Activated CD4-positive, alpha-beta memory T cell treated with anti-CD3 and anti-CD28 coated beads for 36 hours (primary cell): ENCODE data around the gene PILRB. TPM values are rescaled to one million over a fixed set of nuclear protein-coding genes. Genes with fewer than 3 reads are reported as not detected.
"Not testable (repeated sequence)": the region's sequence is repeated elsewhere in the genome, so short reads cannot be mapped to it uniquely, and the experiment has no call there.

ENCODE experiments used
- CTCF ChIA-PET: fragments of 350-600 bp; sonication (Branson Sonifier 250); formaldehyde crosslinking; loops from one replicate; lab custom pipeline; 2021; ENCODE audit warnings: antibody characterized with exemption, inconsistent platforms; lab: Charles Lee
- POLR2A ChIA-PET: fragments of 350-600 bp; sonication (Branson Sonifier 250); formaldehyde crosslinking; loops from one replicate; lab custom pipeline; 2021; ENCODE audit warnings: antibody characterized with exemption; lab: Charles Lee
- DNase-seq: peaks from one replicate; pipeline ENCODE4 v3.0.0-alpha.2; 2020
- H3K27ac Mint-ChIP-seq: one replicate; pipeline ENCODE4 v1.8.0; 2021; ENCODE audit warnings: mixed read lengths
- H3K27me3 Mint-ChIP-seq: one replicate; pipeline ENCODE4 v1.8.0; 2021; ENCODE audit warnings: mixed read lengths
- H3K36me3 Mint-ChIP-seq: one replicate; pipeline ENCODE4 v1.8.0; 2021; ENCODE audit warnings: mixed read lengths
- H3K4me1 Mint-ChIP-seq: one replicate; pipeline ENCODE4 v1.8.0; 2021; ENCODE audit warnings: low read depth, mixed read lengths
- H3K4me3 Mint-ChIP-seq: one replicate; pipeline ENCODE4 v1.8.0; 2021; ENCODE audit warnings: mild to moderate bottlenecking, mixed read lengths
- H3K9me3 Mint-ChIP-seq: one replicate; pipeline ENCODE4 v1.8.0; 2021; ENCODE audit warnings: mixed read lengths
- intact Hi-C: fragments of 100-400 bp; cut with micrococcal nuclease; formaldehyde crosslinking; loops from one replicate; pipeline ENCODE4 v1.15.1; 2023
- total RNA-seq, 2 experiments: library from RNA; stranded (reverse); gene quantifications; one replicate each; pipeline ENCODE4 v1.2.3, GENCODE V29; 2021

The PILRB gene
- 10 to 100 TPM; 27.4 to 30.2 TPM for total RNA-seq

- Mint-ChIP-seq H3K4me1 (peaks cover 9% of the 10 kb centered on the region), H3K9me3 (no peaks in the 10 kb centered on the region), H3K27ac (no peak within 1 kb of the TSS), H3K4me3 (no peak within 1 kb of the TSS), H3K36me3 (peaks cover 60% of the 10 kb centered on the region), H3K27me3 (no peaks in the 10 kb centered on the region)
- intact Hi-C loops: no loop called here
- ChIA-PET POLR2A (interaction anchor here (0.7 kb wide), 1 partner anchor 13 kb away, joined by 4 read pairs; no protein-coding TSS in a partner anchor), CTCF (interaction anchor here (1.2 kb wide), 1 partner anchor 50 kb away, joined by 6 read pairs; no protein-coding TSS in a partner anchor)
- DNase-seq: no peak
These were observed at the start of gene PILRB for GRCh38 chr7:100358027-100358856. Gene PILRB, plus strand, starts transcription at chr7:100358117. Its CDS starts 186 bp downstream, at chr7:100358303.

- H3K4me1 Mint-ChIP-seq, POLR2A ChIA-PET, H3K9me3 Mint-ChIP-seq, CTCF ChIA-PET, H3K36me3 Mint-ChIP-seq, H3K27ac Mint-ChIP-seq, intact Hi-C loops, DNase-seq, H3K27me3 Mint-ChIP-seq: not testable (repeated sequence)
- H3K4me3 Mint-ChIP-seq: peak overlapping the region; percentile 52
These were observed 39.6 kb upstream of the PILRB start for GRCh38 chr7:100318329-100318728.

- CTCF ChIA-PET, POLR2A ChIA-PET, H3K27ac Mint-ChIP-seq, DNase-seq, H3K9me3 Mint-ChIP-seq, H3K4me3 Mint-ChIP-seq, H3K27me3 Mint-ChIP-seq, H3K4me1 Mint-ChIP-seq, intact Hi-C loops: not testable (repeated sequence)
- peaks cover 22% of the 10 kb centered on the region for H3K36me3 Mint-ChIP-seq
These were observed 36.3 kb upstream of the PILRB start for GRCh38 chr7:100321648-100322047.

- DNase-seq, intact Hi-C loops, H3K9me3 Mint-ChIP-seq, H3K27ac Mint-ChIP-seq, H3K27me3 Mint-ChIP-seq, H3K4me3 Mint-ChIP-seq, POLR2A ChIA-PET, H3K4me1 Mint-ChIP-seq, CTCF ChIA-PET: not testable (repeated sequence)
- peaks cover 28% of the 10 kb centered on the region for H3K36me3 Mint-ChIP-seq
These were observed 33.7 kb upstream of the PILRB start for GRCh38 chr7:100324194-100324593.

- H3K27ac Mint-ChIP-seq, POLR2A ChIA-PET, H3K4me3 Mint-ChIP-seq: not testable (repeated sequence)
These were observed 32.2 kb upstream of the PILRB start for GRCh38 chr7:100325671-100326070.

GRCh38 chr7:100326914-100327313 is 31.0 kb upstream of the PILRB start:
- POLR2A ChIA-PET, H3K4me1 Mint-ChIP-seq, intact Hi-C loops, DNase-seq, H3K9me3 Mint-ChIP-seq, H3K27ac Mint-ChIP-seq, H3K27me3 Mint-ChIP-seq, H3K4me3 Mint-ChIP-seq: not testable (repeated sequence)
- peaks cover 25% of the 10 kb centered on the region for H3K36me3 Mint-ChIP-seq
- CTCF ChIA-PET: interaction anchor here (0.7 kb wide), 1 partner anchor 18 kb away, joined by 3 read pairs; no protein-coding TSS in a partner anchor

More at GRCh38 chr7:100325671-100326070, 32.2 kb upstream of the PILRB start:
- peaks cover 25% of the 10 kb centered on the region for H3K36me3 Mint-ChIP-seq
- CTCF ChIA-PET, intact Hi-C loops, H3K9me3 Mint-ChIP-seq, H3K4me1 Mint-ChIP-seq, DNase-seq, H3K27me3 Mint-ChIP-seq: not testable (repeated sequence)

- H3K9me3 Mint-ChIP-seq, intact Hi-C loops, H3K27me3 Mint-ChIP-seq: not testable (repeated sequence)
- H3K4me1 Mint-ChIP-seq: peaks cover 18% of the 10 kb centered on the region
- H3K36me3 Mint-ChIP-seq: peaks cover 17% of the 10 kb centered on the region
- ChIA-PET CTCF (interaction anchor here (0.9 to 1.9 kb wide), 3 partner anchors 73 to 203 kb away, joined by 3 to 5 read pairs (median 4); no protein-coding TSS in a partner anchor), POLR2A (interaction anchor here (1.5 kb wide), 2 partner anchors 9 to 92 kb away, joined by 3 read pairs; partner anchors contain the start of gene ZCWPW1)
- H3K27ac Mint-ChIP-seq: peak overlapping the region; percentile 96
- peak overlapping the region; percentile 93 for H3K4me3 Mint-ChIP-seq
- DNase-seq: peak; percentile 94
These were observed 22.1 kb upstream of the PILRB start for GRCh38 chr7:100335566-100336466.

DNA sequence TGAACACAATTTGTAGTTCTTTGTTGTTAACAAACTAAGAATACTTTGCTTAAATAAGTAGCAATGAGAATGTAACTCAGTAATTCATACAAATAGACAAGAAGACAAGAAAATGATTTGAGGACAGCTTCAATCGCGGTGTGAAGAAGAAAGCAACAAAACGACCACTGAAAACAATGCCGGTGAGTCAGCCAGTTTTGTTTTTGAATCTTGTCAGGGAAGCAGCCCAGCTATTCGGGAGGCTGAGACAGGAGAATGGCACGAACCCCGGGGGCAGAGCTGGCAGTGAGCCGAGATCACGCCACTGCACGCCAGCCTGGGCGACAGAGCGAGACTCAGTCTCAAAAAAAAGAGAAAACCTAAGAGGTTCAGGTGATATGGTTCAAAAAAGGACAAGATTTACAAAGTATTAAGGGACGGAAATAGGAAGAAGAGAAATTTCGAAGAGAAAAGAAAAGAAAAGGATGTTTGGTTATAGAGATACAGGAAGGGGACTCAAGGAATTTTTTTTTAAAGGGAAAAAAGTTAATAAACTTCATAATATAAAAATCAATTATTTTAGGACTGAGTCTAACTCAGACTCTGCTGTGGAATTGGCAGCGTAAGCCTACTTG is 19.7 kb upstream of the PILRB start:
- intact Hi-C loops, H3K27me3 Mint-ChIP-seq, H3K9me3 Mint-ChIP-seq, POLR2A ChIA-PET, CTCF ChIA-PET, H3K27ac Mint-ChIP-seq, DNase-seq, H3K4me3 Mint-ChIP-seq: not testable (repeated sequence)
- peaks cover 34% of the 10 kb centered on the region for H3K4me1 Mint-ChIP-seq
- peaks cover 29% of the 10 kb centered on the region for H3K36me3 Mint-ChIP-seq

DNA sequence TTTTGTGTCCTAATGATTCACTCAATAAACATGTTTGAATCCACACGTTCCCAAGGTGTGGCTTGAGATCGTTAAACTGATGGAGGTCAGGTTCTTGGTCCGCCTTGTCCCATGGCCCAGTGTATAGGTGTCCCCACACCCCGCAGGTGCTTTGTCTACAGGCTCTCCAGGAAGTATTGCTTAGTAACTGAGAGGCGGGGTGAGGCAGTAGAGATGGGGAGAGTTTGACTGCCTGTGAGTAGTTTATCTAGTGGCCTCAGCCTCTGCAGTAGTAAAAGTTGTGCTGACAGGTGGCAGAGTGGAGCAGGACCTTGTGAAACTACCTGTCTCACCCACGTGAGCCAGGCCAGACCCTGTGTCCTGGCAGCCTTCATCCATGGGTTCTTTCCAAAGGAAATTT is 16.6 kb upstream of the PILRB start:
- DNase-seq, H3K9me3 Mint-ChIP-seq, H3K27ac Mint-ChIP-seq, H3K4me3 Mint-ChIP-seq, H3K27me3 Mint-ChIP-seq, intact Hi-C loops, POLR2A ChIA-PET, CTCF ChIA-PET: not testable (repeated sequence)
- peaks cover 45% of the 10 kb centered on the region for H3K4me1 Mint-ChIP-seq
- H3K36me3 Mint-ChIP-seq: peaks cover 33% of the 10 kb centered on the region

DNA sequence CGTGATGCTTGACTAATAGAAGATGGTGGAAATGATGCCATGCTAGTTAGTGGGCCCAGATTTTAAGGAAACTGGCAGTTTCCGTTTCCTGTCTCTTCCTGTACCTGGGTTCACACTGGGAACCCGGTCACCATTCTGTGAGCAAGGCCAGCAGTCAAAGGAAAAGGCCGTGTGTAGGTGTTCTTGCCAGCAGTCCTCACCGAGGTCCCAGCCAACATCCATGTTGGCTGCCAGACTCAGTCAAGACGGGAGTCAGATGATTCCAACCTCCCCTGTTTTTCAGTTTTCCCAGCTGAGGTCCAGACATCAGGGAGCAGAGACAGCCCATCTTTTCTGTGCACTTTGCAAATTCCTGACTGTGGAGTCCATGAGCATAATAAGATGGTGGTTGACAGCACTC is 15.2 kb upstream of the PILRB start:
- intact Hi-C loops: no loop called here
- H3K36me3 Mint-ChIP-seq: peaks cover 39% of the 10 kb centered on the region
- H3K9me3 Mint-ChIP-seq: no peaks in the 10 kb centered on the region
- H3K4me3 Mint-ChIP-seq: no peak overlapping the region
- ChIA-PET CTCF (no interaction called here), POLR2A (interaction anchor here (0.6 kb wide), 1 partner anchor 347 kb away, joined by 3 read pairs; no protein-coding TSS in a partner anchor)
- no peak for DNase-seq
- H3K4me1 Mint-ChIP-seq: peaks cover 41% of the 10 kb centered on the region
- peak overlapping the region; percentile 64 for H3K27ac Mint-ChIP-seq
- no peaks in the 10 kb centered on the region for H3K27me3 Mint-ChIP-seq

DNA sequence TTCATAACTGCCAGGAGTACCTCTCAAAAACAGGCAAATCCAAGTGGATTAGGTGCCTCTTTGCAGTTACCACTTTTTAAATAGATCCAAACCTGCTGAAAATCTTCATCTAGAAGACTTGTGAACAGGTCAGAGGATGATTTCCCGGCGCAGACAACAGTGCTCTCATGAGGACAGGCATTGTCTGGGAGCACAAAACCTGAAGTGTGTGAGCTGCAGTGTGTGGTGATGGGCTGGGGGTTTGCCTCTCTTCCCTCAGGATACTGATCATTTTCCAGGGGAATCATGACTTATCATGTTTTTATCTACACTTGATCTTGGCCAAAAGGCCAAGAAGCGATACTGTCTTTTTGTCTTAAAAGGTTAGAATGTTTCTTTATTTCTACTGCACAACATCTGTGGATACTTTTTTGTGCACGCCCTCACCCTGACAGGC is 13.8 kb upstream of the PILRB start:
- intact Hi-C loops: loop anchor here (2.0 kb wide), 1 partner anchor 53 kb away; no protein-coding TSS in a partner anchor
- POLR2A ChIA-PET: interaction anchor here (1.0 to 1.4 kb wide), 2 partner anchors 8 to 85 kb away, joined by 3 to 5 read pairs; partner anchors contain the start of gene ZCWPW1
- CTCF ChIA-PET: interaction anchor here (1.0 to 1.3 kb wide), 8 partner anchors 21 to 212 kb away, joined by 3 to 9 read pairs (median 3); no protein-coding TSS in a partner anchor

More for the DNA sequence above, 13.8 kb upstream of the PILRB start:
- H3K36me3 Mint-ChIP-seq: peaks cover 39% of the 10 kb centered on the region
- not testable (repeated sequence) for DNase-seq, H3K9me3 Mint-ChIP-seq, H3K4me3 Mint-ChIP-seq, H3K27me3 Mint-ChIP-seq
- peaks cover 34% of the 10 kb centered on the region for H3K4me1 Mint-ChIP-seq
- H3K27ac Mint-ChIP-seq: peak overlapping the region; percentile 88
